GDM1 (cell line): ENCODE data around the gene RPS27L.
A peak's percentile ranks its signal among the peaks of the same experiment; 100 is the strongest.

ENCODE experiments used
- DNase-seq: peaks from one replicate; lab custom pipeline; 2025; lab: John Stamatoyannopoulos, UW

The RPS27L gene

DNA sequence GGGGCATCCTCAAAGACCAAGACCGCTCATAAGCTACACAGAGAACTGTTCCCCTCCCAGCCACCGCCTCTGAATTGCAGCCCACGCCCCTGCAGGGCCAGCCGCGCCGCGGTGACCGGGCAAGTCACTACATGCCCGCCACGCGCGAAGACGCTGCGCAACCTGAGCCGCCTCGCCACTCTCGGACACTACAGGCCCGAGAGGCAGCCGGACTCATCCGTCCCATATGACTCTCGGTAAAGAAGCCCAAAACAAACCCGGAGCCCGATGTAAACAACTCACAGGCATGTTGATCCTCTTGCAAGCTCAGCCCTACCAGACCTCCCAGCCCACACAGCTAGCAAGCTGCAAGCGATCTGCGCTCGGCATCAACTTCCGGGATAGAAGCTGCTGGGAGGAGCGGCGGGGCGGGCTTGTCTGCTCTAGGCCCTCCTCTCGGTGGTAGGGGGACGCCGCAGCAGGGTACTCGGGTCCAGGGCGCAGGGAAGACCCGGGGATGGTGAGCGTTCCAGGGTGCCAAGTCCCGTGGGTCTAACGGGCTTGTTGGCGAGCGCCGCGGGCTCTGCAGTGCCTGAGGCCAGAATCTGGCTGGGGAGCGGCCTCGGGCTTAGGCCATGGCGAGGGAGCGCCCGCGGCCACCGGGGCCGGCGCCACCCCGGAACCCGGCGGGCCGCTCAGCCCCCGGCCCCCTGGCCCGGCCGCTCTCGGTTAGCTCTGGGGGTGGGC is at the start of gene RPS27L:
TSS of gene RPS27L (minus strand) at position 360 of the 726 bp plus-strand sequence. CDS start at position 288, 72 bp downstream.
- peak; percentile 93 for DNase-seq

DNA sequence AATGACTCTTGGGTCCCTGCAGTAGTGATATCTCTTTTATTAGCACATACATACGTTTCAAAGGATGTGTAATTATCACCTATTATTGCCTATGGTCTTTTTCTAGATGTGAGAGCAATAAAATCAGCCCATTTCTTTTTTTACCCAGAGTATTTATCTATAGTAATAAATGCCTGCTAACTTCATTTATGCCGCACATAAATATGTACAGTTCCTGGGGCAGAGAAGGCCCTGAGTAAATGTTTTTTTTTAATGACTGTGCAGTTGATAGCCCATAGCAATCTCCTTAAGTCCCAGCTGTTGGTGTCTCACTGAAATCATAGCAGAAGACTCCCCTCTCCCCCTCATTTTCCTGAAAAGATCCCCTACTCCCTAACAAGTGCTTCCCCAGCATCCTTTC is 48.8 kb upstream of the RPS27L start:
- no peak for DNase-seq

DNA sequence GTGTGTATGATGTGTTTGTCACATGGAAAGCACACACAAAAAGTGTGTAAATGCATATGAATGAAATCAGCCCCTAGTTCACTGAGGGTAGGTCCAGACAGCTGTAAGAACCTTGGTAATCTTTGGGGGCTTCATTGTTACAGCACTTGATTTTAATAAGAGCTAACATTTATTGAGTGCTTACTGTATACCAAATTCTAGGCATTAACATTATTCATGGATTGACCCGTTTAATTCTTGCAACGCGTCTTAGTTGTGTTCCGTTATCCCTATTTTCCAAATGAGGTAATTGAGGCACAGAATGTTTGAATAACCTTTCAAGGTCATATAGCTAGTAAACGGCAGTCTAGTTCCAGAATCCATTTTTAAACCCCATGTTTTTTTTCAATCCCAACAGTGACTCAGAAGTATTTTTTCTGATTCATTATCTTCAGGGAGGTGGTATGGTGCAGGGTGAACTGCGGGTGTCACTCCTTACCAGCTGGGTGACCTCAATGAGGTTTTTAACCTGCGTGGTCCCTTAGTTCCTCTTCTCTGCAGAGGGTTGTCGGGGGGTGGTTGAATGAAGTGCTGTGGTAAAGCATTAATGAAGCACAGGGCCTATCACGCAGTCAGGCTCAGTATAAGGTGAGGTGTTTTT is 46.3 kb upstream of the RPS27L start:
- peak; percentile 50 for DNase-seq

DNA sequence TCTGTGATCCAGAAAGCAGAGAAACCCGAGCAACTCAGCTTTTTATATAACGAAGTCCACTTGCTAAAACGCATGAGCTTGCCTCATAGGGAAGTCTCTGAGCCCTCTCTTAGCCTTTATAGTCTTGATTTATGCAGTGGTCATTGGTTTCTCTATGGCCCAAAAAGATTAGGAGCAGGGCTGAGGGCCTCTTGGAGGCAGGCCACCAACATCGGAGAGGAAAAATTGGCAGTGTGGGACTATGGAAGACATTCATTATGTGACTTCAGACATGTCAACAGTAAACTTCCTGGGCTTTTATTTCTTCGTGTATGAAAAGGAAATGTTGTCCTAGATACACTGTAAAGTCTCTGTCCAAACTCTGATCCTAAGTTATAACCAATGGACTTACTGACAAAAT is 45.6 kb upstream of the RPS27L start:
- no peak for DNase-seq

DNA sequence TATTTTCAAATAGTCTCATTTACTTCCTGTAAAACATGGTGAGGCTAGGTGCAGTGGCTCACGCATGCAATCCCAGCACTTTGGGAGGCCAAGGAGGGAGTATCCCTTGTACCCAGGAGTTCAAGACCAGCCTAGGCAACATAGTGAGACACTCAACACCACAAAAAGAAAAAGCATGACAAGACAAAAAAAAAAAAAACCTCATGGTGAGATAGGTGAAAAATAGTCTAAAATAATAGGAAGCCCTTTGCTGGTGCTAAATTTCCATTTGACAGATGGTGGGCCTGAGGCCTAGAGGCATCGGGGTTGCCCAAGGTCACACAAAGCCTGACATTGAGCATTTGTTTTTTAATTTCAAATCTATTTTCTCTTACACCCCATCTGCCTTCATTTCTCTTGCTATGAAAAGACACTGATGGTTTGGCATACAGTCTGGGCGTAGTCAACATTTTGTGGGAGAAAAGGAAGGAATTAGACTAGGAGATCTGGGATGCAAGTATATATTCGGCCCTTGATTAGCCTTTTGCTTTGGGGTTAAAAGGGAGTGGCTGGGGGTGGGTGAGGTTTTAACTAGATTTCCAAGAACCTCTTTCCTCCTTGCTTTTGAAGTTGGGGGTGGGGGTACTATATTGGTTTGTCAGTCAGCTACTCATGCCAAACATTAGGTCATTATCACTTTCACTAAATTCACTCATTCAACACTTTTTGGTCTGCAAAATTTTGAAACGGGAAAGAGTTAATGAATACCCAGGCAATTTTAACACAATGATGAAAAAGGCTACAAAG is 43.4 kb upstream of the RPS27L start:
- DNase-seq: no peak

DNA sequence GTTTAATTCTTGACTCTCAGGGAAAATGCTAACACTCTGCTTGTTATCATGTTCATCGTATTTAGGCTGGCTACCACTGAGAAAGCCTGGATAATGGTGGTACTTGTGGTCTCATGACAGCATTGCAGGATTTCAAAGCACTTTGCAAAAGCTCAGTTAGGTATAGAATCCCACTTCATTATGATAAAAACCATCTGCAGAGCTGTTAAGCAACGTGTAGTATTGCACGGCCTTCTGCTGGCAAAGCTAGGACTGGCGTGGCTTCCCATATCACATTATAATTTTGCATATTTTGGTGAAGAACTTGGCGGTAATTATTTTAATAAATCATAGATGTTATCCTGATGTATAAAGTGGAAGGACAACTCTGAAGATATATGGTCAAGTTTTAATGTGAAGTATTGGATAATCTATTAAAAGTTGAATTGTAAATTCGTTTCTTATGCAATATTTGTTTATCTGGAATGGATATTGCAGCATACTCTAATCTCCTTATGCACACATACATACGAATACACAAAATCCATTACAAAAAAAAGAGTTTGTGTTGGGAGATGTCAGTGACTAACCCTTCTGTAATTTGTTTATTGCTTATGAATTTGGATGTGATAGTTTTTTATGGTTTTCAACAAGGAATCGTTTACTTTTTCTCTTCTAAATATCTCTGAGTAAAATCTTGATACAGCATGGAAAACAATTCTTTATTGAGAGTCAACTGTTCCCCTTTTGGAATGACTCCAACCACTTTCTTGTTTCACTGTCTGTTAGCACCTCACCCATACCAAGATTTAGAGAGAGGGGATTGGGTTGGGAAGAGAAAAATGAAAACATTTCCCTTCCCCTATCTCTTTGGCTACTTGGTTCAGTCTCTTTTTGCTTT is 41.3 kb upstream of the RPS27L start:
- DNase-seq: no peak

DNA sequence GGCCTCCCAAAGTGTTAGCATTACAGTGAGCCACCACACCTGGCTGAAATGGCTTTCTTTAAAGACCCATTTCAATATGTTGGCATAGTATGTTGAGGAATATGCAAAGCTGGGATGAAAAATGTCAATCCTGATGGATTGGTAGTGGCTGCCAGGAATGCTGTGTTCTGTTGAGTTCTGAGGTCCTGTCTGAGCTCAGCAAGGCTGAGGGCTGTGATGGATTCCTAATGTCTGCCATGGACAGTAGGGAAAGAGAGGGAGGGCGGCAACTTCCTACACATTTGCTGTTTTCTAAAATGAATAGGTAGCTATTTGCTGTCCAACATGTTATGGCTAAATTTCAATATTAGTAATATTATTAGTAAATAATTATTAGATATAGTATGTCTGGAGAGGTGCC is 40.3 kb upstream of the RPS27L start:
- DNase-seq: no peak

DNA sequence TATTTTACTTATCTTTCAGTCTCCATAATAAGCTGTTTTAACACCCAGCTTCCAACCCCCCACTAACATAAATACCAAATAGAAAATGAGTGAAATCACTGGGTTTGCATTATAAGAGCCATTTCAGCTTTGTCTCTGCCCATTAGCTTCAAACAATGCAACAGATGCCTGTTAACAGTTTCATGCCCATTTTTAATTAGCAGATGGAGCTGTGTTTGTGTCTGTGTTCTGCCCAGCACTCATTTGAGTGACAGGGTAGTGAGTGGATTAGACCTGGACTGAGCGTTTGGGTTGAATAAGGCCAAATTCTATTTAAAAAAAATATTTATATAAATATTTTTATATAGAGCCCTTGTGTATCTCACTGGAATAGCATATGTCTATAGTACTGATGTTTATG is 39.6 kb upstream of the RPS27L start:
- DNase-seq: no peak

DNA sequence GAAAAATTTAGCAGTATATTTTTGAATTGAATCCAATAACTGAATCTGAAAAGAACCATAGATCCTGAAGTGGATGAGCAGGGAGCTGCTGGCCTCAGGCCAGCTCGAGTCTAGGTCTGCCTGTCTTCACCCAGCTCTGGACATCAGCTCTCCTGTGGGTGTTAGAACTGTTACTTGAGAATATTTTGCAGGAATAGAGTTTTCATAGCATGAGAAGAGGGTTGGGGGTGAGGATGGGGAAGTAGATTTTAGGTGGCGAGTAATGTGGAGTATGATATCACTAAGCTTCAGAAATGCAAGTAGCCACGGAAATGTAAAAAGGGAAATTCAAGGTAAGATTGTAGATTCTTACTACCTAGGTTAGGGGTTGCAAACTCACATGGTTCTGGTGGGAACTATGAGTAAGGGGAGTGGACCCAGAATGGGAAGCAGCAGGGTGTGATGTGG is 38.3 kb upstream of the RPS27L start:
- DNase-seq: no peak

DNA sequence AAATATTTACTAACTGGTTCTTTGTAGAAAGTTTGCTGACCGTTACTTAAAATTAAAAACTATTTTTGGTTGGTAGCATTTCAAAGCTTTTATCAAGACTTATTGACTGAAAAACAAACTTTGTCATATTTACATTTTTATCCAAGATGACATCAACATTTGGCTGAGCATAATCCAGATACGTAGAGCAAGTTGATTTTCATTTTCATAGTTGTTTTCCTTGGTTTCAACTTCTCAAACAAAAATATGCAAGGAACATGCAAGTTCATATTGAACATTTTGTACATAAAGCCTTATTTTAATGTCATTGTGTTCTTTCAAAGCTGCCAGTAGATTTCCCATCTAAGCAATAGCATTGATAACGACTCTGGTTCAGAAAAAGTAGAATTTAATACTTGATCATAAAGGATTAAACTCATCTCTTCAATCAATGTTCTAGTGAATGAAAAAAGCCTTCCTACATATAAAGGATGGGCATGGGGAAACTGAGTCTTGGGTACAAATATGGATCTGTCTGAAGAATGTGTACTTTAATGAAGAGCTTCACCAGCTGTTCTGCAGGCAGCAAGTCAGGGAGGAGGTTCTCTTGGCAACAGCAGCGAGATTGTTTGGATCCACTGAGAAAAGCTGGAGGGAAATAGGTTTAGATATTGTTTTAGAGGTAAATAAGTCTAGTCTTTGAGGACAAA is 37.7 kb upstream of the RPS27L start:
- DNase-seq: no peak

DNA sequence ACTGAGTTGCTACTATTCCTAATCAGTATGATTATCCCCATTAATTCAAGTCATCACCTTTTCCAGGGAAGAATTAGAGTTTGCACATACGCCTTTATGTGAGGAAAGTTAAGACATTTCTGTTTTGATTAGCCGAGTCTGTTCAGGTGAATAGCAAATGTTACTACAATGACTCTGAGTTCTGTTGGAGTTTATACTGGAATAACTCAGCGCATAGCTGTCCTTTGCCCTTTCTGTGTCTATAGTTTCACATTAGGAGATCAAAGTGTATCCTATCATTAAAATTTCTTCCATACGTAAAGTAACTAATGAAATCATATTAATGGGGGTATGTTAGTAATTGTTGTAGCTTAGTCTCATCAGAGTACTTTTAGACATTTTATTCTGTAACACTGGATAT is 37.0 kb upstream of the RPS27L start:
- DNase-seq: no peak

DNA sequence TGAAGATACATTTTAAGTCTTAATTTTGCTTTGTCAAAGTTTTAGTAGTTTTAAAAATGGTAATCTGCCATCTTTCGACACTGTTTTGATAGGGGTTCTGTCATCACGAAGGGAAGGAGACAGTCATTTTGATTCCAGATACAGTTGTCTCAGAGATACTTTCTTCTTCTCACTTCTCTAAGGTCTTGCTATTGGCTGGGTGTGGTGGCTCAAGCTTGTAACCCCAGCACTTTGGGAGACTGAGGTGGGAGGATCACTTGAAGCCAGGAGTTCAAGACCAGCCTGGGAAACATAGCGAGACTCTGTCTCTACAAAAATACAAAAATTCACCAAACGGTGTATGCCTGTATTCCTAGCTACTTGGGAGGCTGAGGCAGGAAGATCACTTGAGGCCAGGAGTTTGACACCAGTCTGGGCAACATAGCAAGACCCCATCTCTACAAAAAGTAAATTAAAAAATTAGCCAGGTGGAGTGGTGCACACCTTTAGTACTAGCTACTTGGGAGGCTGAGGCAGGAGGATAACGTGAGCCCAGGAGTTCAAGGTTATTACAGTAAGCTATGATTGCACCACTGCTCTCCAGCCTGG is 35.4 kb upstream of the RPS27L start:
- no peak for DNase-seq

DNA sequence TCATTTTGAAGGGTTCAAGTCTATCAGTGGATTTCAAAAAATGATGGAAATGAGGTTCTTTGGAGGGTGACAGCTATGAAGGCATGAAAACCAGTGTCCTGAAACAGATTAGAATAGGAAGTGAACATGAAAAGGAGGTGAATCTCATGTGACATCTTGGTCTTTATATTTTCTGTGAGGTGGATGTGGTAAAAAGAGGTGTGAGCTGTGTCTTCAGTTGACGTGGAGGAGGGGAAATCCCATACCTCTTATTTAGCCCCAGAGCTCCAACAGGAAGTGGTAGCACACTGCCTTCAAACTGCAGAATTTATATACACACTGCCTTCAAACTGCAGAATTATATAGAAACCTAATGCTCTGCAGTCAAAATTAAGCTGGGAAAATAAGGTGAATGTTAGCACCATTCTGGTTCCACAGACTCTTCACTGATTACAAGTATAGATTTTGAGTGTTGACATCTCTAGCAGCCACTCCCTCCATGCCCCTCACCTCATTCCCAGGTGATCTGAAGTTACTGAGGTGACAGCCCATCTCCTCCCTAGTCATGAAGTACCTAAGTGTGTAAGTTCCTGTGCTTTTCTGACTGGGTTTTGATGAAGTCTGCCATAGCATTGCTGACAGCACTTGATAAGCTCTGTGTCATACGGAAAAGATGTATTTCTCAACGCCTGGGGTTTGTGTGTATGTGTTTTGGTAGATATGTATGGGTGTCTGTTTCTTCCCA is 34.8 kb upstream of the RPS27L start:
- peak; percentile 31 for DNase-seq

DNA sequence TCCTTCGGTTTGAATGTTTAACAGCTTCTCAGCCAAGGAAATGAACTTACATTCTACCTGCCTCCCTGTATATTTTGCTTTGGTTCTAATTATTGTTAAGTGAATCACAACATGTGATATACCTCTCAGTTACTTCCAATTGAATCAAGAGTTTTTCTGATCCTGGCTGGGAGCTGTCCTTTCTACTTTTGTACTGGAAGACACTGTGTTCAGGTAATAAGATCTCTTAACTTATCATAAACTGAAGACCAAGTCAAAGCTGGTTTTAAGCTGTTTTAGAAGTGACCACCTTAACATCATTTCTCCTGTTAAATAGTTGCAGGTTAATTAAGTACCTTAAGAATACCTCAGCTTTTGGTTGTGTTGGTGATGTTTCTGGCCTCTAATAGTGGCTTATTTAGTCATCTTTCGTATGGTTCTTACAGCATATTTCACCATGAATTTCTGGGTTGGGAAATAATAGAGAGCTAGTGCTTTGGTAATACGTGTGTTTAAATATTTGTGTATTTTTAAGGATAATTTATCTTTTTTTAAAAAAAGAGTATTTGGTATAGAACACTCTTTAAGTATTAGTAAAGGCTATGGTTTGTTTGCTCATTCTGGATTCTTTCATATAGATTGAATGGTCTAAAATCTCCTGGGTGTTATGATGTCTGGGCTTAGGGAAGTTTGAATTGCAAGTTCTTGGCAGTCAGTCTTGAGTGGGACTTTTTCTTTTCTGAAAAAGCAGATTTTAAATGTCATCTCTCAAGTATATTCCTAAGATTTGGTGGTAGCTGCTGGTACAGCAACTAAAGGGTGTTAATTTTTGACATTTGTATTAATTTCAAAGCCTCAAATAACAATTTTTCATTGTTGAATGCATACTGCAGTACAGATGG is 33.7 kb upstream of the RPS27L start:
- no peak for DNase-seq

DNA sequence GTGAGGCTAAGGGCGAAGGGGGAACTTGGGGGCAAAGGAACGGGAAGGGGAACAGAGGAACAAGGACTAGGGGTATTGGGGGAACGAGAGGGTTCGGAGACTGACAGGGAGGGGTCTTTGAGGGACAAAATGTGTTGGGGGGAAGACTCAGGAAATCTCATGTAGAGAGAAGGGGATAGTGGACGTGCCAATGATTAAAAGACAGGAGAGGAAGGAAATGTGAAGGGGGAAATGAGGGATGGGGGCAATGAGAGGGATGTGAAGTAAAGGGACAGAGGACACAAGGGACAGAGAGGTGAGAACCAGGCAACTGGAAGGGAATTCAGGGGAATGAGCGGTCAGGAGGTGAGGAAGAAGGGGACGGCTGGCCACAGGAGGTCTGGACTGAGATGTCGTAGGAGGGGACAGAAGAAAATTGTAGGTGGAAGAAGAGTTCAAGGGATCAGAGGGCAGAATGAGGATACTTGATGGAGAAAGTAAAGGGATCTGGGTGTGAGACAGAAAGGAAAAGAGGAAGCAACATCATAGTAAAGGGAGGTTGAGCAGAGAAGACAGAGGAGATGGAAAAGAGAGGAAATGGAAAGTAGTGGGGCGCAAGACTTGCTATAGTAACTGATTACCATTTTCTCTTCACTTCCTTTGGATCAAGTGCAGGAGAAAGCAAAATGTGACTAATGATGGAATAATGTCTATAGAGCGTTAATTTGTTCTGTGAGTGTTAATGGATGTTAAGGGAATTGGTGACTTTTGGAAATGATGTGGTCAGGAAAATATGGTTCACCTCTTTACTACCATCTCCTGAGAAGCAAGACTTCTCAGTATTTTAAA is 32.9 kb upstream of the RPS27L start:
- no peak for DNase-seq

DNA sequence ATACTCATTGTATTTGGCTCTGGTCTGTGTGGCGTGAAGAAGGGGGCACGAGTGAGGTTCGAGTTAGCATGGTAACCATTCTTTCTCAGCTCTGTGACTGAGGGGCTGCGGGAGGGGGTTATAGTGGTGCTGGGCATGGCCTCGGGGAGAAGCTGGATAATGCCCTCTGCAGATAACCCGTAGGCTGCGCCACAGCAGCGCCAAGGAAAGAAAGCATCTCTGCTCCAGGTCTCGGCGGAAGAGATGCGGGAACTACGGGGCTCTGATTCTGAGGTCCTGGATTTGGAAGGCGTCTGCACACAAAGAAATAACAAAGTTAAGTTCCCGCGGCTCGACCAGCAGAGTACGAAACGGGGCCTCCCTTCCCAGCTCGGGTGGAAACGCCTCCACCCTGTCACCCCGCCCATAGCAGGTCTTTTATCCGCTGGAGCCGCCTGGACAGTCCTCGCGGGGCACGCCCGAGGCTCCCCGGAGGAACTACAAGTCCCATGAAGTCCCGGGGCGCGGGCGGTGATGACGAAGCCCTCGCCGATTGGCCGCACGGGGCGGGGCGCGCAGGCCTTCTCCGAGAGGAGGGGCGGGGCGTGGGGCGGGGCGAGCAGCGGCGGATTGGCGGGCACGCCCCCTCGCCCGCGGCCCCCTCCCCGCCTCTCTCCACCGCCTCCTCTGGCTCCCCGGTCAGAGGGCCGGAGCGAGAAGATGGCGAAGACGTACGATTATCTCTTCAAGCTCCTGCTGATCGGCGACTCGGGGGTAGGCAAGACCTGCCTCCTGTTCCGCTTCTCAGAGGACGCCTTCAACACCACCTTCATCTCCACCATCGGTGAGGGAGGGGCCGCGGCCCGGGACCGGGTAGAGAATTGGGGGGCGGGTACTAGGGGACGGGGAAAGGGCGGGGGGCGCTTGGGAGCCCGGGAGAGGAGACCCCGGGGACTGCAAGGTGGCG is 31.9 kb upstream of the RPS27L start, which contains the start of gene RAB8B:
TSS of gene RAB8B (plus strand) at position 681 of the 946 bp plus-strand sequence. CDS start at position 700, 19 bp downstream.
- DNase-seq: peak; percentile 91
